ENCODE data around the gene LPP. TPM values are rescaled to one million over a fixed set of nuclear protein-coding genes. Genes with fewer than 3 reads are reported as not detected.

Gene LPP
- total RNA-seq, 1 donor = 92.1 TPM

- TF ChIP-seq CTCF (IDR thresholded peaks at IDR 0.05; ENCODE audit: insufficient read depth, low read length) = peak; percentile 20
- DNase-seq (ENCODE audit: low read depth) = peak; percentile 77
- no peak overlapping the region for H3K4me3 ChIP-seq (ENCODE audit: low read depth, low read length)
These were observed 129.4 kb downstream of the LPP start for GRCh38 chr3:188283347-188283746.

- no peak for TF ChIP-seq CTCF (IDR thresholded peaks at IDR 0.05; ENCODE audit: insufficient read depth, low read length)
- no peak overlapping the region for H3K4me3 ChIP-seq (ENCODE audit: low read depth, low read length)
- DNase-seq (ENCODE audit: low read depth) = no peak
These were observed 130.7 kb downstream of the LPP start for GRCh38 chr3:188284455-188285212.

- TF ChIP-seq CTCF (IDR thresholded peaks at IDR 0.05; ENCODE audit: insufficient read depth, low read length) = peak; percentile 19
- DNase-seq (ENCODE audit: low read depth) = peak; percentile 98
These were observed 132.1 kb downstream of the LPP start for GRCh38 chr3:188286087-188286513.

GRCh38 chr3:188287339-188287738 is 133.4 kb downstream of the LPP start:
- TF ChIP-seq CTCF (IDR thresholded peaks at IDR 0.05; ENCODE audit: insufficient read depth, low read length) = no peak
- DNase-seq (ENCODE audit: low read depth) = no peak
- no peak overlapping the region for H3K4me3 ChIP-seq (ENCODE audit: low read depth, low read length)

More at GRCh38 chr3:188286087-188286513, 132.1 kb downstream of the LPP start:
- H3K4me3 ChIP-seq (ENCODE audit: low read depth, low read length) = no peak overlapping the region

- DNase-seq (ENCODE audit: low read depth) = no peak
- no peak overlapping the region for H3K4me3 ChIP-seq (ENCODE audit: low read depth, low read length)
- no peak for TF ChIP-seq CTCF (IDR thresholded peaks at IDR 0.05; ENCODE audit: insufficient read depth, low read length)
These were observed 134.0 kb downstream of the LPP start for GRCh38 chr3:188287762-188288505.

- no peak for DNase-seq (ENCODE audit: low read depth)
- H3K4me3 ChIP-seq (ENCODE audit: low read depth, low read length) = no peak overlapping the region
- no peak for TF ChIP-seq CTCF (IDR thresholded peaks at IDR 0.05; ENCODE audit: insufficient read depth, low read length)
These were observed 138.3 kb downstream of the LPP start for GRCh38 chr3:188292251-188292650.

Data from fibroblast of the aortic adventitia (primary cell).